Measurements from ENCODE around the gene CRAT. TPM values are rescaled to one million over a fixed set of nuclear protein-coding genes. Genes with fewer than 3 reads are reported as not detected.
A peak's percentile ranks its signal among the peaks of the same experiment; 100 is the strongest.

CRAT gene
- total and polyA plus RNA-seq, 2 experiments from 2014 or later = 40.4 to 64.6 TPM

DNA sequence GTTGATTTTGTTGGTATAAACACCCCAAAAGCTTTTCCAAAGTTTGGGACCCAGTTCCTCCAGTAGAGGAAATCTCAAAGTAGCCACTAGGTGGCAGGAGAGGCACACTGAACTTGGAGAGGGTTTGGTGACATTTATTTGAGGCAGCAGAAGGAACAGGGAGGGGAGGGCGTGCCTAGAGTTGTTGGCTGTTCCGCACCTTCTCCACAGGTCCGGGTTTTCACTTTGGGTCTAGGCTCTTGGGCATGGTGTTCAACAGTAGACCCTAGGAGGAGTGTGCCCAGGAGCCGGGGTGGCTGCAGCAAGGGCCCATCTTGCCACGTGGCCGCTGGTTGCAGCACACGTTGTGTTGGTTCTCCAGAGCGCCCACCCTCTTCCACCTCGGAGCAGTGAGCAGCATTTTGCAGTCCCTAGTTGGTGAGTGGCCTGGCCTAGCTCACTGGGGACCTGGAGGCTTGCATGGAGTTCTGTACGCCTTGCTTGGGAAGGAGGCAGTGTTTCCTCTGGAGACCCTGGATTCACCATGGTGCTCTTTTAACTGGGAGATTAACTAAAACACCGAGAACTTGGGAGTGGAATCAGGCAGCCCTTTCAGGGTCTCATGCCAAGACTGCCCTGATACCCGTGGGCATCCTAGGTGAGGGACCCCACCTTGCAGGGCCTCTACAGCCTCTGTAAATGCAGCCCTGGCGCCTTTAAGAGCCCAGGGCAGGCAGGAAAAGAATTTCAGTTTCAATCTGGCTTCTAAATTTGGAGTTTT lies 28.8 kb upstream of the CRAT start:
- H3K27ac ChIP-seq = peak overlapping the region; percentile 100
- H4K20me1 ChIP-seq (ENCODE audit: insufficient read depth, poor library complexity, severe bottlenecking) = no peaks in the 10 kb centered on the region
- 10% methylated on average over 13 of the region's 13 CpGs for WGBS (ENCODE audit: low lambda C conversion rate, missing lambda C conversion rate)
- H2AFZ ChIP-seq = no peak overlapping the region
- DNase-seq (ENCODE audit: low spot score) = peak; percentile 92
- H3K79me2 ChIP-seq = peaks cover 28% of the 10 kb centered on the region
- no peaks in the 10 kb centered on the region for H3K9me3 ChIP-seq (ENCODE audit: low read depth)
- no peak for TF ChIP-seq EZH2 (IDR thresholded peaks at IDR 0.05; ENCODE audit: borderline replicate concordance)
- TF ChIP-seq, protein P1, sequence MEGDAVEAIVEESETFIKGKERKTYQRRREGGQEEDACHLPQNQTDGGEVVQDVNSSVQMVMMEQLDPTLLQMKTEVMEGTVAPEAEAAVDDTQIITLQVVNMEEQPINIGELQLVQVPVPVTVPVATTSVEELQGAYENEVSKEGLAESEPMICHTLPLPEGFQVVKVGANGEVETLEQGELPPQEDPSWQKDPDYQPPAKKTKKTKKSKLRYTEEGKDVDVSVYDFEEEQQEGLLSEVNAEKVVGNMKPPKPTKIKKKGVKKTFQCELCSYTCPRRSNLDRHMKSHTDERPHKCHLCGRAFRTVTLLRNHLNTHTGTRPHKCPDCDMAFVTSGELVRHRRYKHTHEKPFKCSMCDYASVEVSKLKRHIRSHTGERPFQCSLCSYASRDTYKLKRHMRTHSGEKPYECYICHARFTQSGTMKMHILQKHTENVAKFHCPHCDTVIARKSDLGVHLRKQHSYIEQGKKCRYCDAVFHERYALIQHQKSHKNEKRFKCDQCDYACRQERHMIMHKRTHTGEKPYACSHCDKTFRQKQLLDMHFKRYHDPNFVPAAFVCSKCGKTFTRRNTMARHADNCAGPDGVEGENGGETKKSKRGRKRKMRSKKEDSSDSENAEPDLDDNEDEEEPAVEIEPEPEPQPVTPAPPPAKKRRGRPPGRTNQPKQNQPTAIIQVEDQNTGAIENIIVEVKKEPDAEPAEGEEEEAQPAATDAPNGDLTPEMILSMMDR (IDR thresholded peaks at IDR 0.05; ENCODE audit: poor library complexity) = peak; percentile 93
- H3K27me3 ChIP-seq = no peaks in the 10 kb centered on the region
- no peaks in the 10 kb centered on the region for H3K9me2 ChIP-seq (replicated peaks; ENCODE audit: insufficient read depth)
- H3K4me1 ChIP-seq (ENCODE audit: insufficient read depth) = peaks cover 48% of the 10 kb centered on the region
- H3K4me2 ChIP-seq = peak overlapping the region; percentile 82
- H3K36me3 ChIP-seq (replicated peaks; ENCODE audit: insufficient read depth, low read depth) = no peaks in the 10 kb centered on the region
- H3K4me3 ChIP-seq = no peak overlapping the region

DNA sequence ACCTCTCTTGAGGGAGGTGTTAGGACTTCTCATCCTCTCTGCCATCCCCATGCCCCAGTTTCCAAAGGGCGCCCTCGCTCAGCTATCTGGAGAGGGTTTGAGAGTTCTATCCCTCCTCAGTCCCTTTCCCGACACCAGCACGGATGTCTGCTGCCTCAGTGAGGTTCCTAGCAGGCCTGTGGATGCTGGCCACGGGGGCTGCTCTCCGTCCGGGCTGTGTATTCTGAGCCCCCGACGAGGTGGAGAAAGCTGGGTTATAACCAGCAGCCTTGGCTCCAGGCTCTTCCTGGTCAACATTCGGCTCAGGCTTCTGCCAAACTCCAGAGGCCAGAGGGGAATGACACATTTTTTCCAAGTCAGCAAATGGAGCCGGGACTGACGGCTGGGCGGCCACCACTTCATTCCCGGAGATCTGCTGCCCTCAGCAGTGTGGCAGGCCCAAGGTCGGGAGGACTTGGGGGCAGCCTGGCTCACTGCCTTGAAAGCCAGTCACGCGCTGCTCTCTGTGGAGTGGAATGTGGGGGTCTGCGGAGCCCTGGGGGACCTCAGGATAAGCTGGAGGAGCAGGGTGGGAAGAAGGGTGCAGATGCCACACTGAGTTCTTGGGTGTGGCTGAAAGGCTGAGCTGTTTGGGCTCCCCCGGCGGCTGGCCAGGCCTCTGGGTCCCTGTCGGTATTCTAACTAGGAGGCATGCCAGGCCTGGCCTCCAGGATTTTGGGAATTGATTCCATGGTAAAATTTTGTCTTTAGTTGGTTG lies 28.1 kb upstream of the CRAT start:
- Histone ChIP-seq H3K36me3 (replicated peaks; ENCODE audit: insufficient read depth, low read depth) (no peaks in the 10 kb centered on the region), H3K4me2 (no peak overlapping the region), H2AFZ (no peak overlapping the region), H3K9me2 (replicated peaks; ENCODE audit: insufficient read depth) (no peaks in the 10 kb centered on the region), H3K4me3 (no peak overlapping the region), H3K79me2 (peaks cover 23% of the 10 kb centered on the region), H3K9me3 (ENCODE audit: low read depth) (no peaks in the 10 kb centered on the region), H3K27ac (peak overlapping the region; percentile 100), H4K20me1 (ENCODE audit: insufficient read depth, poor library complexity, severe bottlenecking) (no peaks in the 10 kb centered on the region), H3K4me1 (ENCODE audit: insufficient read depth) (peaks cover 44% of the 10 kb centered on the region), H3K27me3 (no peaks in the 10 kb centered on the region)
- peak; percentile 55 for DNase-seq (ENCODE audit: low spot score)
- TF ChIP-seq, protein P1 (IDR thresholded peaks at IDR 0.05; ENCODE audit: poor library complexity) = no peak
- no peak for TF ChIP-seq EZH2phosphoT487 (IDR thresholded peaks at IDR 0.05; ENCODE audit: low read depth, severe bottlenecking, unreplicated experiment)
- TF ChIP-seq EZH2 (IDR thresholded peaks at IDR 0.05; ENCODE audit: borderline replicate concordance) = no peak
- 68% methylated on average over 21 of the region's 21 CpGs for WGBS (ENCODE audit: low lambda C conversion rate, missing lambda C conversion rate)

DNA sequence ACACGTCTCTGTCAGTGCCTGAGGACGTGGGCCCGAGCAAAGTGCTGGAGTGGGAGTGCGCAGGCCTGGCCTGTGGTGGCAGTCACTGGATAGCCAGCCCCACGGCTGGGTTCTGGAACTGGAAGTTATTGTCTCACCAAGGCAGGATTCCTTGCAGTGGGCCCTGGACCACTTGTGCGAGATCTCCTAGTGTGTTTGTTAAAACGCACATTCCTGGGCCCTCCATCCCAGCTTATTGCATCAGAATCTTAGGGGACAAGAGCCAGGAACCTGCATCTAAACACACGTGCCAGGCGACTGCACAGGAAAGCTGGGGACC lies 27.5 kb upstream of the CRAT start:
- no peaks in the 10 kb centered on the region for H3K9me2 ChIP-seq (replicated peaks; ENCODE audit: insufficient read depth)
- no peaks in the 10 kb centered on the region for H3K27me3 ChIP-seq
- no peaks in the 10 kb centered on the region for H4K20me1 ChIP-seq (ENCODE audit: insufficient read depth, poor library complexity, severe bottlenecking)
- H3K4me2 ChIP-seq = no peak overlapping the region
- no peak overlapping the region for H3K4me3 ChIP-seq
- peaks cover 38% of the 10 kb centered on the region for H3K4me1 ChIP-seq (ENCODE audit: insufficient read depth)
- H3K27ac ChIP-seq = peak overlapping the region; percentile 100
- DNase-seq (ENCODE audit: low spot score) = no peak
- 81% methylated on average over 9 of the region's 9 CpGs for WGBS (ENCODE audit: low lambda C conversion rate, missing lambda C conversion rate)
- TF ChIP-seq EZH2phosphoT487 (IDR thresholded peaks at IDR 0.05; ENCODE audit: low read depth, severe bottlenecking, unreplicated experiment) = no peak
- TF ChIP-seq EZH2 (IDR thresholded peaks at IDR 0.05; ENCODE audit: borderline replicate concordance) = no peak
- TF ChIP-seq, protein P1 (IDR thresholded peaks at IDR 0.05; ENCODE audit: poor library complexity) = no peak
- no peak overlapping the region for H2AFZ ChIP-seq
- H3K36me3 ChIP-seq (replicated peaks; ENCODE audit: insufficient read depth, low read depth) = no peaks in the 10 kb centered on the region
- H3K79me2 ChIP-seq = peaks cover 19% of the 10 kb centered on the region
- no peaks in the 10 kb centered on the region for H3K9me3 ChIP-seq (ENCODE audit: low read depth)

Data from hepatocyte (in vitro differentiated cells).